HCT116 (cell line): ENCODE measurements around the gene MYL5. TPM values are rescaled to one million over a fixed set of nuclear protein-coding genes. Genes with fewer than 3 reads are reported as not detected.

Experiments
- ATAC-seq: fragments of 200-7000 bp; cut with Tn5 transposase; 2 replicates; pipeline ENCODE4 v1.9.1; 2020; ENCODE audit warnings: mild to moderate bottlenecking, moderate library complexity
- BruUV-seq: library from RNA; stranded (reverse); fragments of 400-500 nt; replicated peaks from 2 replicates; lab custom pipeline; 2021; lab: Mats Ljungman, UMichigan
- CTCF ChIA-PET: fragments of 300-600 bp; sonication (Branson Sonifier 250); formaldehyde crosslinking; loops from one replicate; lab custom pipeline; 2021; ENCODE audit warnings: antibody characterized with exemption; lab: Charles Lee
- POLR2A ChIA-PET: fragments of 300-600, 350-600 bp; sonication (Branson Sonifier 250); formaldehyde crosslinking; loops from one replicate; lab custom pipeline; 2021; ENCODE audit warnings: antibody characterized with exemption; lab: Charles Lee
- RAD21 ChIA-PET, 2 experiments: fragments of 300-600 bp; sonication (Branson Sonifier 250); formaldehyde crosslinking; loops; one replicate each; lab custom pipeline; 2023; ENCODE audit warnings: low total read pairs in 2 of 2; ENCODE audit not compliant: uncharacterized antibody in 2 of 2, unreplicated experiment in 2 of 2, low non-redundant PET in 1 of 2; lab: Charles Lee
- DNase-seq: peaks from one replicate; pipeline ENCODE4 v3.0.0-alpha.2; 2010; ENCODE audit warnings: low read depth, low spot score
- H2AFZ ChIP-seq: fragments of 200-600 bp; shearing (Covaris generic), sonication (generic); 2 replicates; pipeline ENCODE4 v1.6.1; 2017; ENCODE audit warnings: low read depth, mixed run types, mixed read lengths, antibody characterized with exemption, low read length; ENCODE audit not compliant: poor library complexity, severe bottlenecking
- H3K27ac ChIP-seq: 2 replicates; pipeline ENCODE4 v1.5.1; 2012; ENCODE audit warnings: low read depth, low read length
- H3K27me3 ChIP-seq: fragments of 200-600 bp; sonication (generic); 2 replicates; pipeline ENCODE4 v1.6.1; 2016; ENCODE audit warnings: mixed run types, low read length, mixed read lengths; ENCODE audit not compliant: insufficient read depth
- H3K36me3 ChIP-seq, 2 experiments: fragments of 200-500 bp in 1 of 2; fragments of 200-600 bp in 1 of 2; sonication (Bioruptor generic) in 1 of 2; sonication (generic) in 1 of 2; 2 replicates each; pipeline versions ENCODE4 v1.5.1 to v1.6.1; 2014 to 2016; ENCODE audit warnings: low read length in 2 of 2, inconsistent platforms in 1 of 2, mixed read lengths in 1 of 2, mixed run types in 1 of 2; ENCODE audit not compliant: insufficient read depth in 2 of 2, control insufficient read depth in 1 of 2
- H3K4me1 ChIP-seq, 2 experiments: fragments of 200-600 bp in 1 of 2; sonication (generic) in 1 of 2; 2 replicates each; pipeline versions ENCODE4 v1.5.1 to v1.6.1; 2012 to 2017; ENCODE audit warnings: low read length in 2 of 2, inconsistent platforms in 1 of 2, mild to moderate bottlenecking in 1 of 2, mixed read lengths in 1 of 2, mixed run types in 1 of 2, moderate library complexity in 1 of 2; ENCODE audit not compliant: insufficient read depth in 2 of 2, control insufficient read depth in 1 of 2
- H3K4me2 ChIP-seq: fragments of 200-600 bp; sonication (generic); 2 replicates; pipeline ENCODE4 v1.6.1; 2017; ENCODE audit warnings: mixed run types, low read length, mixed read lengths
- H3K4me3 ChIP-seq, 2 experiments: fragments of 200-600 bp in 1 of 2; sonication (generic) in 1 of 2; replicated peaks in 1 of 2; 2 replicates each; pipeline ENCODE4 v1.5.1; 2011 to 2016; ENCODE audit warnings: low read length in 2 of 2, control low read depth in 1 of 2, low read depth in 1 of 2, mild to moderate bottlenecking in 1 of 2, mixed read lengths in 1 of 2, mixed run types in 1 of 2
- H3K79me2 ChIP-seq: fragments of 200-600 bp; sonication (generic); 2 replicates; pipeline ENCODE4 v1.6.1; 2017; ENCODE audit warnings: mild to moderate bottlenecking, mixed run types, low read length, moderate library complexity, mixed read lengths; ENCODE audit not compliant: insufficient read depth
- H3K9ac ChIP-seq: fragments of 200-600 bp; sonication (generic); 2 replicates; pipeline ENCODE4 v1.6.1; 2016; ENCODE audit warnings: low read length, mixed read lengths
- H3K9me2 ChIP-seq: fragments of 200-600 bp; sonication (generic), shearing (Covaris generic); 2 replicates; pipeline ENCODE4 v1.6.1; 2017; ENCODE audit warnings: mixed run types, mild to moderate bottlenecking, moderate library complexity; ENCODE audit not compliant: insufficient read depth
- H3K9me3 ChIP-seq, 2 experiments: fragments of 200-500 bp in 1 of 2; fragments of 200-600 bp in 1 of 2; sonication (Bioruptor generic) in 1 of 2; sonication (generic) in 1 of 2; 2 replicates each; pipeline ENCODE4 v1.6.1; 2014 to 2017; ENCODE audit warnings: low read length in 2 of 2, mixed read lengths in 2 of 2, inconsistent platforms in 1 of 2, low read depth in 1 of 2, mild to moderate bottlenecking in 1 of 2, mixed run types in 1 of 2, moderate library complexity in 1 of 2; ENCODE audit not compliant: control insufficient read depth in 1 of 2, insufficient read depth in 1 of 2
- H4K20me1 ChIP-seq: fragments of 200-600 bp; sonication (generic), shearing (Covaris generic); 2 replicates; pipeline ENCODE4 v1.6.1; 2017; ENCODE audit warnings: mixed run types, mild to moderate bottlenecking, moderate library complexity; ENCODE audit not compliant: insufficient read depth
- CBX3 ChIP-seq: IDR thresholded peaks from 2 replicates; pipeline ENCODE4 v1.6.1; 2012; ENCODE audit warnings: low read depth
- CEBPB ChIP-seq: IDR thresholded peaks from 2 replicates; pipeline ENCODE4 v1.6.1; 2012; ENCODE audit warnings: low read depth
- EGR1 ChIP-seq: IDR thresholded peaks from 2 replicates; pipeline ENCODE4 v1.6.1; 2012; ENCODE audit warnings: low read depth
- EZH2phosphoT487 ChIP-seq: fragments of 200-600 bp; IDR thresholded peaks from 2 replicates; pipeline ENCODE4 v1.6.1; 2018; ENCODE audit warnings: antibody characterized with exemption, borderline replicate concordance
- FOSL1 ChIP-seq: IDR thresholded peaks from 2 replicates; pipeline ENCODE4 v1.6.1; 2012; ENCODE audit warnings: low read depth
- JUND ChIP-seq: IDR thresholded peaks from 2 replicates; pipeline ENCODE4 v1.6.1; 2012
- POLR2AphosphoS5 ChIP-seq: IDR thresholded peaks from 2 replicates; pipeline ENCODE4 v1.6.1; 2011; ENCODE audit warnings: mild to moderate bottlenecking, low read depth, low read length, moderate library complexity
- RAD21 ChIP-seq: IDR thresholded peaks from 2 replicates; pipeline ENCODE4 v1.6.1; 2012; ENCODE audit warnings: low read depth, mild to moderate bottlenecking
- SIN3A ChIP-seq: IDR thresholded peaks from 2 replicates; pipeline ENCODE4 v1.6.1; 2012; ENCODE audit warnings: low read depth
- SRF ChIP-seq: IDR thresholded peaks from 2 replicates; pipeline ENCODE4 v1.6.1; 2012; ENCODE audit warnings: low read depth
- YY1 ChIP-seq: IDR thresholded peaks from 2 replicates; pipeline ENCODE4 v1.6.1; 2011; ENCODE audit warnings: low read length, low read depth, moderate library complexity, mild to moderate bottlenecking; ENCODE audit not compliant: insufficient replicate concordance; ENCODE audit errors: extremely low read depth
- ZFX ChIP-seq: fragments of 450-650 bp; IDR thresholded peaks from 2 replicates; pipeline ENCODE4 v1.6.1; 2017
- ZNF274 ChIP-seq: fragments of 200-500 bp; sonication (Bioruptor generic); IDR thresholded peaks from 2 replicates; pipeline ENCODE4 v1.6.1; 2014; ENCODE audit warnings: mild to moderate bottlenecking, low read depth, low read length, inconsistent platforms
- intact Hi-C: fragments of 100-400 bp; cut with micrococcal nuclease; formaldehyde crosslinking; loops from 2 replicates; pipeline ENCODE4 v1.10.0; 2022
- total RNA-seq: library from RNA; stranded (reverse); gene quantifications from one replicate; pipeline ENCODE4 v1.2.1, GENCODE V29; 2021; ENCODE audit not compliant: unreplicated experiment
- TF ChIP-seq, protein P1 (sequence below), 3 experiments: fragments of 200-600 bp in 1 of 3; sonication (generic) in 1 of 3; IDR thresholded peaks in 2 of 3; conservative IDR thresholded peaks in 1 of 3; 2 replicates each; pipeline ENCODE4 v1.5.1; 2012 to 2017; ENCODE audit warnings: low read depth in 2 of 3, low read length in 2 of 3, antibody characterized with exemption in 1 of 3, borderline replicate concordance in 1 of 3, control low read depth in 1 of 3, mild to moderate bottlenecking in 1 of 3, mixed read lengths in 1 of 3, mixed run types in 1 of 3, moderate library complexity in 1 of 3; ENCODE audit not compliant: insufficient read depth in 1 of 3
- TF ChIP-seq, protein P2 (sequence below): IDR thresholded peaks from 2 replicates; pipeline ENCODE4 v1.6.1; 2012; ENCODE audit warnings: low read depth
- TF ChIP-seq, protein P3 (sequence below): IDR thresholded peaks from 2 replicates; pipeline ENCODE4 v1.6.1; 2012

Gene MYL5
- total RNA-seq, 1 experiment from 2014 or later = 14.0 TPM

DNA sequence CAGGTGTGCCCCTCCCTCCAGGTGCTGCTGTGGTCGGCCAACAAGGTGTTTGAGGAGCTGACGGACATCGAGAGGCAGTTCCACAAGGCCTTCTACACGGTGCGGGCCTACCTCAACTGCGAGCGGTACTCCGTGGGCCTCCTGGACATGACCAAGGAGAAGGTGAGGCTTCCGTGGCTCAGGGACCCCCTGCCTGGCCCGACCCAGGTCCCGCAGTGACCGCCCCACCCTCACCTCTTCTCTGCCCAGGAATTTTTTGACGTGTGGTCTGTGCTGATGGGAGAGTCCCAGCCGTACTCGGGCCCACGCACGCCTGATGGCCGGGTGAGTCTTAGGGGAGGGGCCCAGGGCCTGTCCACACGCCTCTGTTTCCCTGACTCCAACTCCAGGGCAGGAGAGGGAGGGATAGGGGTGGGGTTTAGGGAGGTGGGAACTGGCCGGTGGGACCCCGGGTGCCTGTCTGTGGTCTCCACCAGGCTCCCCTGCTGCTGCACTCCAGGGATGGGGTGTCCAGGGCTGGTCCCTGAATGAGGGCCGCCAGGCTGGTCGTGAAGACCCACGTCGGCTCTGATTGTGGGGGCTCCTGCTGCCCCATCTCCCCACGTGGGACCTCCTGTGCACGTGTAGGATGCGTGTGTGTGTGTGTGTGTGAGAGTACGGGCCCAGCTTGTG lies 20.4 kb upstream of the MYL5 start:
- Histone ChIP-seq H3K4me3 (no peak overlapping the region), H3K36me3 (no peaks in the 10 kb centered on the region), H3K9ac (no peak overlapping the region), H3K4me1 (no peaks in the 10 kb centered on the region), H4K20me1 (no peaks in the 10 kb centered on the region), H3K79me2 (no peaks in the 10 kb centered on the region)
- ATAC-seq = no peak
- CTCF ChIA-PET = no interaction called here
- no TSS peak for BruUV-seq
- DNase-seq = no peak
- TF ChIP-seq CEBPB (no peak), POLR2AphosphoS5 (no peak), CBX3 (no peak), FOSL1 (no peak), EGR1 (no peak), ZNF274 (no peak), SRF (no peak), RAD21 (no peak), SIN3A (no peak), ZFX (no peak), YY1 (no peak), EZH2phosphoT487 (no peak), JUND (no peak)
- TF ChIP-seq, protein P1, sequence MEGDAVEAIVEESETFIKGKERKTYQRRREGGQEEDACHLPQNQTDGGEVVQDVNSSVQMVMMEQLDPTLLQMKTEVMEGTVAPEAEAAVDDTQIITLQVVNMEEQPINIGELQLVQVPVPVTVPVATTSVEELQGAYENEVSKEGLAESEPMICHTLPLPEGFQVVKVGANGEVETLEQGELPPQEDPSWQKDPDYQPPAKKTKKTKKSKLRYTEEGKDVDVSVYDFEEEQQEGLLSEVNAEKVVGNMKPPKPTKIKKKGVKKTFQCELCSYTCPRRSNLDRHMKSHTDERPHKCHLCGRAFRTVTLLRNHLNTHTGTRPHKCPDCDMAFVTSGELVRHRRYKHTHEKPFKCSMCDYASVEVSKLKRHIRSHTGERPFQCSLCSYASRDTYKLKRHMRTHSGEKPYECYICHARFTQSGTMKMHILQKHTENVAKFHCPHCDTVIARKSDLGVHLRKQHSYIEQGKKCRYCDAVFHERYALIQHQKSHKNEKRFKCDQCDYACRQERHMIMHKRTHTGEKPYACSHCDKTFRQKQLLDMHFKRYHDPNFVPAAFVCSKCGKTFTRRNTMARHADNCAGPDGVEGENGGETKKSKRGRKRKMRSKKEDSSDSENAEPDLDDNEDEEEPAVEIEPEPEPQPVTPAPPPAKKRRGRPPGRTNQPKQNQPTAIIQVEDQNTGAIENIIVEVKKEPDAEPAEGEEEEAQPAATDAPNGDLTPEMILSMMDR (IDR thresholded peaks at IDR 0.05 in 2 of 3, conservative IDR thresholded peaks at IDR 0.05 in 1 of 3; ENCODE audit: borderline replicate concordance in 1 of 3, insufficient read depth in 1 of 3, low read depth in 2 of 3, low read length in 2 of 3) = no peak
- TF ChIP-seq, protein P2, sequence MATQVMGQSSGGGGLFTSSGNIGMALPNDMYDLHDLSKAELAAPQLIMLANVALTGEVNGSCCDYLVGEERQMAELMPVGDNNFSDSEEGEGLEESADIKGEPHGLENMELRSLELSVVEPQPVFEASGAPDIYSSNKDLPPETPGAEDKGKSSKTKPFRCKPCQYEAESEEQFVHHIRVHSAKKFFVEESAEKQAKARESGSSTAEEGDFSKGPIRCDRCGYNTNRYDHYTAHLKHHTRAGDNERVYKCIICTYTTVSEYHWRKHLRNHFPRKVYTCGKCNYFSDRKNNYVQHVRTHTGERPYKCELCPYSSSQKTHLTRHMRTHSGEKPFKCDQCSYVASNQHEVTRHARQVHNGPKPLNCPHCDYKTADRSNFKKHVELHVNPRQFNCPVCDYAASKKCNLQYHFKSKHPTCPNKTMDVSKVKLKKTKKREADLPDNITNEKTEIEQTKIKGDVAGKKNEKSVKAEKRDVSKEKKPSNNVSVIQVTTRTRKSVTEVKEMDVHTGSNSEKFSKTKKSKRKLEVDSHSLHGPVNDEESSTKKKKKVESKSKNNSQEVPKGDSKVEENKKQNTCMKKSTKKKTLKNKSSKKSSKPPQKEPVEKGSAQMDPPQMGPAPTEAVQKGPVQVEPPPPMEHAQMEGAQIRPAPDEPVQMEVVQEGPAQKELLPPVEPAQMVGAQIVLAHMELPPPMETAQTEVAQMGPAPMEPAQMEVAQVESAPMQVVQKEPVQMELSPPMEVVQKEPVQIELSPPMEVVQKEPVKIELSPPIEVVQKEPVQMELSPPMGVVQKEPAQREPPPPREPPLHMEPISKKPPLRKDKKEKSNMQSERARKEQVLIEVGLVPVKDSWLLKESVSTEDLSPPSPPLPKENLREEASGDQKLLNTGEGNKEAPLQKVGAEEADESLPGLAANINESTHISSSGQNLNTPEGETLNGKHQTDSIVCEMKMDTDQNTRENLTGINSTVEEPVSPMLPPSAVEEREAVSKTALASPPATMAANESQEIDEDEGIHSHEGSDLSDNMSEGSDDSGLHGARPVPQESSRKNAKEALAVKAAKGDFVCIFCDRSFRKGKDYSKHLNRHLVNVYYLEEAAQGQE = no peak
- TF ChIP-seq, protein P3, sequence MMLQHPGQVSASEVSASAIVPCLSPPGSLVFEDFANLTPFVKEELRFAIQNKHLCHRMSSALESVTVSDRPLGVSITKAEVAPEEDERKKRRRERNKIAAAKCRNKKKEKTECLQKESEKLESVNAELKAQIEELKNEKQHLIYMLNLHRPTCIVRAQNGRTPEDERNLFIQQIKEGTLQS = no peak
- TF ChIP-seq, all 23 proteins: peak for 0
- no peaks in the 10 kb centered on the region for H3K9me2 ChIP-seq
- POLR2A ChIA-PET = no interaction called here
- RAD21 ChIA-PET = no interaction called here
- H3K4me2 ChIP-seq = no peak overlapping the region
- no peak overlapping the region for H2AFZ ChIP-seq
- intact Hi-C loops = no loop called here
- no peaks in the 10 kb centered on the region for H3K27me3 ChIP-seq
- no peaks in the 10 kb centered on the region for H3K9me3 ChIP-seq
- no peak overlapping the region for H3K27ac ChIP-seq
